ENCODE measurements around the gene NIP7.

DNA sequence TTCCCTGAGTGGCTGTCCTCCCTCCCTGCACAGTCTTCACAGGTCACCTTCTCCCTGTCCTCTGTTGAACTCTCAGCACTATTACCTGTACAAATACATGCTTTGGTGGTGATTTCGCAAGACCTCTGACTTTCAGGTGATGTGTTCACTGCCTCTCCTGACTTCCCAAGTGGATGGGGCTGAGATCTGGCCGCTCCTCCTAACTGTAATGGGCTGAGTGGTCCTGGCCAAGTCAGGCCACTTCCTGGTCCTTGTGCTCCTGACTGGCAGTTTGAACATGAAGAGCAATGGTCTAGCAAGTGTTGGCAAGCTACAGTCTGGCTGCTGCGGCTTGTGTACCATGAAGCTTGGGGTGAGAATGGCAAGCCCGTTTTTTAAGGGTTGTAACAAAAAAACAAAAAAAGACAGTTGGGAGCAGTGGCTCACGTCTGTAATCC lies 23.7 kb downstream of the NIP7 start:
- no peak for TF ChIP-seq POLR2A (IDR thresholded peaks at IDR 0.05)
- no peak for TF ChIP-seq CTCF (IDR thresholded peaks at IDR 0.05)

Measured in uterus (tissue), 2 donors.